DMS153 (cell line): Measurements from ENCODE around the gene KLHL12.
A peak's percentile ranks its signal among the peaks of the same experiment; 100 is the strongest.

Source experiments
- DNase-seq: peaks from one replicate; lab custom pipeline; 2025; lab: John Stamatoyannopoulos, UW

The KLHL12 gene

GRCh38 chr1:202926581-202927491 is at the start of gene KLHL12:
Gene KLHL12, minus strand, starts transcription at chr1:202927234. Its CDS starts 2,072 bp downstream, at chr1:202925162.
- peak; percentile 97 for DNase-seq

GRCh38 chr1:202976633-202977032 is 49.6 kb upstream of the KLHL12 start:
- DNase-seq, result no peak

GRCh38 chr1:202974856-202975255 is 47.8 kb upstream of the KLHL12 start:
- no peak for DNase-seq

- no peak for DNase-seq
These were observed 45.0 kb upstream of the KLHL12 start for GRCh38 chr1:202972046-202972445.

GRCh38 chr1:202968895-202969295 is 41.9 kb upstream of the KLHL12 start:
- peak; percentile 66 for DNase-seq

- DNase-seq, result no peak
These were observed 41.3 kb upstream of the KLHL12 start for GRCh38 chr1:202968351-202968750.

- DNase-seq, result no peak
These were observed 40.7 kb upstream of the KLHL12 start for GRCh38 chr1:202967684-202968281.

- DNase-seq, result no peak
These were observed 39.2 kb upstream of the KLHL12 start for GRCh38 chr1:202966006-202966898.

GRCh38 chr1:202965422-202965821 is 38.4 kb upstream of the KLHL12 start:
- DNase-seq, result no peak

- DNase-seq, result peak; percentile 100
These were observed 37.9 kb upstream of the KLHL12 start for GRCh38 chr1:202964791-202965410.

- no peak for DNase-seq
These were observed 34.3 kb upstream of the KLHL12 start for GRCh38 chr1:202961220-202961880.

GRCh38 chr1:202959276-202959620 is 32.2 kb upstream of the KLHL12 start:
- DNase-seq, result peak; percentile 60

- DNase-seq, result no peak
These were observed 31.7 kb upstream of the KLHL12 start for GRCh38 chr1:202958544-202959275.

- DNase-seq, result peak; percentile 90
These were observed 30.9 kb upstream of the KLHL12 start, which contains the start of gene ADIPOR1 for GRCh38 chr1:202957733-202958543. Gene ADIPOR1, minus strand, starts transcription at chr1:202958312. Its CDS starts 7,242 bp downstream, at chr1:202951070.

GRCh38 chr1:202956969-202957368 is 29.9 kb upstream of the KLHL12 start:
- DNase-seq, result no peak

- no peak for DNase-seq
These were observed 27.2 kb upstream of the KLHL12 start for GRCh38 chr1:202954057-202954745.

GRCh38 chr1:202953392-202953791 is 26.4 kb upstream of the KLHL12 start:
- DNase-seq, result no peak

- DNase-seq, result no peak
These were observed 25.8 kb upstream of the KLHL12 start for GRCh38 chr1:202952818-202953217.

- DNase-seq, result no peak
These were observed 25.1 kb upstream of the KLHL12 start for GRCh38 chr1:202952099-202952498.
